HL-60 (cell line): ENCODE measurements around the gene RNF121.
A peak's percentile ranks its signal among the peaks of the same experiment; 100 is the strongest.
"Not testable (repeated sequence)": the region's sequence is repeated elsewhere in the genome, so short reads cannot be mapped to it uniquely, and the experiment has no call there.

ENCODE experiments used
- DNase-seq, 2 experiments: peaks; one replicate each; pipeline ENCODE4 v3.0.0-alpha.2; 2010 to 2020; ENCODE audit warnings: low read depth in 1 of 2, low spot score in 1 of 2
- H3K27ac ChIP-seq: fragments of 250-450 bp; sonication (Bioruptor Pico); replicated peaks from 2 replicates; pipeline ENCODE4 v1.5.1; 2020; ENCODE audit warnings: mild to moderate bottlenecking, moderate library complexity
- H3K27me3 ChIP-seq: fragments of 250-450 bp; sonication (Bioruptor Pico); 2 replicates; pipeline ENCODE4 v1.5.1; 2021; ENCODE audit warnings: mild to moderate bottlenecking, moderate library complexity; ENCODE audit not compliant: insufficient read depth, poor library complexity, severe bottlenecking
- H3K4me3 ChIP-seq: replicated peaks from 2 replicates; pipeline ENCODE4 v1.5.1; 2011; ENCODE audit warnings: mild to moderate bottlenecking, control low read depth, low read length; ENCODE audit not compliant: insufficient read depth
- GABPA ChIP-seq: IDR thresholded peaks from 2 replicates; pipeline ENCODE4 v1.6.1; 2012; ENCODE audit warnings: low read depth
- POLR2AphosphoS5 ChIP-seq: IDR thresholded peaks from 2 replicates; pipeline ENCODE4 v1.6.1; 2012; ENCODE audit warnings: low read depth
- SPI1 ChIP-seq: IDR thresholded peaks from 2 replicates; pipeline ENCODE4 v1.6.1; 2012; ENCODE audit warnings: low read depth, mild to moderate bottlenecking, borderline replicate concordance
- long read RNA-seq: library from polyadenylated mRNA; unstranded; transcript quantifications from one replicate; pipeline ENCODE4 v2.0.0, GENCODE V29; 2020
- TF ChIP-seq, protein P1 (sequence below): IDR thresholded peaks from 2 replicates; pipeline ENCODE4 v1.6.1; 2012; ENCODE audit warnings: low read depth; ENCODE audit not compliant: insufficient replicate concordance
- TF ChIP-seq, protein P2 (sequence below): IDR thresholded peaks from one replicate; pipeline ENCODE4 v1.5.1; 2011; ENCODE audit warnings: low read length, control low read depth, inconsistent platforms; ENCODE audit not compliant: insufficient read depth

Gene RNF121
- long read RNA-seq, transcript RNF121-211 (8 exons, 2,202 nt): minor isoform, 20 of 109 reads
- long read RNA-seq, transcript RNF121-201 (9 exons, 2,625 nt): major isoform, 55 of 109 reads
- long read RNA-seq, partial matches to known transcripts: 5 of 109 reads
- long read RNA-seq, other reads (novel, unspliced or antisense): 28 of 109 reads

DNA sequence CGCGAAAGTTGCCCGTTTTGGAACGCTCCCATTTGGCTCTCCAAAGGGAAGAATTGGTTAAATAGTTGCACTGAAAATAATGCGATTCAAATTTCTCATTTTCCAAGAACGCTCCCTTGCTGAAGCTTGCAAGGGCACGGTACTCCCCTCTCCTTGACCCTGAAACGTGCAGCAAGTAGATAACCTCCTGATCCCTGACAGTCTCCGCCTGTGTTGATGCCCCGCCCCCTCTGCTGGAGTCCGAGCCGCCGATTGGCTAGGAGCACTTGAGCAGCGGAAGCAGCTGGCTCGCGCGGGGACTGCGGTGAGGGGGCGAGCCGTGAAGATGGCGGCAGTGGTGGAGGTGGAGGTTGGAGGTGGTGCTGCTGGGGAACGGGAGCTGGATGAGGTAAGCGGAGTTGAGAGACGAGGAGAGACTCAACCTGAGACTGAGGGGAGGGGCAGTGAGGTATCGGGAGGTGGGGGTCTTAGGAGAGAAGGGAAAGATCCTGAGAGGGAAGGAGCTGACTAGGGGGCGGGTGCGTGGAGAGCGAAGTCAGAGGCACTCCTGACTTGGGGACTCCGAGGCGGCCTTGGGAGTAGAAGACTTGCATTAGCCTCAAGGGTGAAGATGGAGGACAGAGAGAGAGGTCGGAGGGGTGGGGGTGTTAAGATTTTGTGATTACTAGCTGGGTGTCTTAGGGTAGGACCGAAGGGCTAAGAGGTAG lies at the start of gene RNF121:
TSS of gene RNF121 (plus strand) at position 310 of the 707 bp plus-strand sequence. CDS start at position 326, 16 bp downstream.
- peak; percentile 92 to 99 for DNase-seq
- Histone ChIP-seq H3K4me3 (peak within 1 kb of the TSS; percentile 99), H3K27ac (peak within 1 kb of the TSS; percentile 99), H3K27me3 (no peaks in the 10 kb centered on the region)
- TF ChIP-seq POLR2AphosphoS5: peak; percentile 79
- TF ChIP-seq SPI1: no peak
- TF ChIP-seq, protein P1, sequence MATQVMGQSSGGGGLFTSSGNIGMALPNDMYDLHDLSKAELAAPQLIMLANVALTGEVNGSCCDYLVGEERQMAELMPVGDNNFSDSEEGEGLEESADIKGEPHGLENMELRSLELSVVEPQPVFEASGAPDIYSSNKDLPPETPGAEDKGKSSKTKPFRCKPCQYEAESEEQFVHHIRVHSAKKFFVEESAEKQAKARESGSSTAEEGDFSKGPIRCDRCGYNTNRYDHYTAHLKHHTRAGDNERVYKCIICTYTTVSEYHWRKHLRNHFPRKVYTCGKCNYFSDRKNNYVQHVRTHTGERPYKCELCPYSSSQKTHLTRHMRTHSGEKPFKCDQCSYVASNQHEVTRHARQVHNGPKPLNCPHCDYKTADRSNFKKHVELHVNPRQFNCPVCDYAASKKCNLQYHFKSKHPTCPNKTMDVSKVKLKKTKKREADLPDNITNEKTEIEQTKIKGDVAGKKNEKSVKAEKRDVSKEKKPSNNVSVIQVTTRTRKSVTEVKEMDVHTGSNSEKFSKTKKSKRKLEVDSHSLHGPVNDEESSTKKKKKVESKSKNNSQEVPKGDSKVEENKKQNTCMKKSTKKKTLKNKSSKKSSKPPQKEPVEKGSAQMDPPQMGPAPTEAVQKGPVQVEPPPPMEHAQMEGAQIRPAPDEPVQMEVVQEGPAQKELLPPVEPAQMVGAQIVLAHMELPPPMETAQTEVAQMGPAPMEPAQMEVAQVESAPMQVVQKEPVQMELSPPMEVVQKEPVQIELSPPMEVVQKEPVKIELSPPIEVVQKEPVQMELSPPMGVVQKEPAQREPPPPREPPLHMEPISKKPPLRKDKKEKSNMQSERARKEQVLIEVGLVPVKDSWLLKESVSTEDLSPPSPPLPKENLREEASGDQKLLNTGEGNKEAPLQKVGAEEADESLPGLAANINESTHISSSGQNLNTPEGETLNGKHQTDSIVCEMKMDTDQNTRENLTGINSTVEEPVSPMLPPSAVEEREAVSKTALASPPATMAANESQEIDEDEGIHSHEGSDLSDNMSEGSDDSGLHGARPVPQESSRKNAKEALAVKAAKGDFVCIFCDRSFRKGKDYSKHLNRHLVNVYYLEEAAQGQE: no peak
- TF ChIP-seq, protein P2, sequence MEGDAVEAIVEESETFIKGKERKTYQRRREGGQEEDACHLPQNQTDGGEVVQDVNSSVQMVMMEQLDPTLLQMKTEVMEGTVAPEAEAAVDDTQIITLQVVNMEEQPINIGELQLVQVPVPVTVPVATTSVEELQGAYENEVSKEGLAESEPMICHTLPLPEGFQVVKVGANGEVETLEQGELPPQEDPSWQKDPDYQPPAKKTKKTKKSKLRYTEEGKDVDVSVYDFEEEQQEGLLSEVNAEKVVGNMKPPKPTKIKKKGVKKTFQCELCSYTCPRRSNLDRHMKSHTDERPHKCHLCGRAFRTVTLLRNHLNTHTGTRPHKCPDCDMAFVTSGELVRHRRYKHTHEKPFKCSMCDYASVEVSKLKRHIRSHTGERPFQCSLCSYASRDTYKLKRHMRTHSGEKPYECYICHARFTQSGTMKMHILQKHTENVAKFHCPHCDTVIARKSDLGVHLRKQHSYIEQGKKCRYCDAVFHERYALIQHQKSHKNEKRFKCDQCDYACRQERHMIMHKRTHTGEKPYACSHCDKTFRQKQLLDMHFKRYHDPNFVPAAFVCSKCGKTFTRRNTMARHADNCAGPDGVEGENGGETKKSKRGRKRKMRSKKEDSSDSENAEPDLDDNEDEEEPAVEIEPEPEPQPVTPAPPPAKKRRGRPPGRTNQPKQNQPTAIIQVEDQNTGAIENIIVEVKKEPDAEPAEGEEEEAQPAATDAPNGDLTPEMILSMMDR: no peak
- no peak; the same call in 1 of the 2 replicates for TF ChIP-seq GABPA

DNA sequence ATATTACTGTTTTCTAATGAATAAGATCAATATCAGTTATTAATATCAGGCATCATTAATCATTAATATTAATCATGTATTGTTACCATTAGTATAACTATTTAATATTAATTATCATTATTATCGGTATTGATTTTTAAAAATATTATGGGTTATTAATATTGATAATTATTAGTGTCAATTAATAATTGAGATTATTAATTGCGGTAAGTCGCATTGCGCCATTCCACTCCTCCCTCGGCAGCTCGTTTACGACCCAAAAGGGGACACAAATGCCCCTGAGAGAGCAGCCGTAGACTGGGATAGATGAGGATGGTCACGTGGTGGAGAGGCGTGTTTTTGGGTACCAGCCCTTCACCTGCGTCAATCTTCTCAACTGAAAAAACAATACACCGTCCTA lies 43.0 kb upstream of the RNF121 start:
- H3K27ac ChIP-seq, H3K27me3 ChIP-seq, H3K4me3 ChIP-seq, DNase-seq: not testable (repeated sequence)

DNA sequence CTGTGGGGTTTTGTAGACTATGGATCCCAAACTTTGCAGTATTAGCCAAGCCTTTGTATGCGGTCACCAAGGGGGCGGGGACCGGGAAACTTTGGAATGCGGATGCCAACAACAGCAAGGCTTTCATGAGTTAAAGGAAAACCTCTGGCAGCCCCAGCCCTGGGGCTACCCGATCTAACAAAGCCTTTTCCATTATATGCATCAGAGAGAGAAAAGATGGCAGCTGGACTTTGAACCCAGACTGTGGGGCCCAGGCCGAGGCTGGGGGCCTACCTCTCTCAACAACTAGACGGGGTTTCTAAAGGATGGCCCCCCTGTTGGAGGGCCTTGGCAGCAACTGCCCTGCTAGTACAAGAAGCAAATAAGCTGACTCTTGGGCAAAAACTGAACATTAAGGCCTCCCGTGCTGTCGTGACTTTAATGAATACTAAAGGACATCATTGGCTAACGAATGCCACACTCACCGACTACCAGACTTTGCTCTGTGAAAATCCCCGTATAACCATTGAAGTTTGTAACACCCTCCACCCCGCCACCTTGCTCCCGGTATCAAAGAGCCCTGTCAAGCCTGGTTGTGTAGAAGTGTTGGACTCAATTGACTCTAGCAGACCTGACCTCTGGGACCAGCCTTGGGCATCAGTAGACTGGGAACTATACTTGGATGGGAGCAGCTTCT lies 40.4 kb upstream of the RNF121 start:
- H3K4me3 ChIP-seq, H3K27ac ChIP-seq, H3K27me3 ChIP-seq, DNase-seq: not testable (repeated sequence)

DNA sequence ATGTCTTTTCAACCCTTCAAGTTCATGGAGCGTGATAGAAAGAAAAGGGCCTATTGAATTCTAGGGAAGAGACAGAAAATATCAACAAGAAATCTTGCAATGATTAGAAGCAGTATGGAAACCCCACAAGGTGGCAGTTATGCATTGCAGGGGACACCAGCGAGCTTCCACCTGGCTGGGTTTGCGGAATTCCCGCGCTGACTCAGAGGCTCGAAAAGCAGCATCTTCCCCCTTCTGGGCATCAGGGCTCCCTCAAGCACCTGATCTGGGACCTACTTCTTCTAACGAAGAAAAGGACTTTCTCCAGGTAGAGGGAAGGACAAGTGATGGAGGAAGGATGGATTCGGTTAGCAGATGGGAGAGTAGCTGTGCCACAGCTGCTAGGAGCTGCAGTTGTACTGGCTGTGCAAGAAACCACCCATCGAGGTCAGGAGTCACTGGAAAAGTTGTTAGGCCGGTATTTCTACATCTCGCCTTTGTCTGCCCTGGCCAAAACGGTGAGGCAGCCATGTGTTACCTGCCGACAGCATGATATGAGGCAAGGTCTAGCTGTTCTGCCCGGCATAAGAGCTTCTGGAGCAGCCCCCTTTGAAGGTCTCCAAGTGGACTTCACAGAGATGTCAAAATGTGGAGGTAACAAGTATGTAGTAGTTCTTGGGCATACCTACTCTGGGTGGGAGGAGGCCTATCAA lies 39.5 kb upstream of the RNF121 start:
- not testable (repeated sequence) for H3K27ac ChIP-seq, H3K27me3 ChIP-seq, H3K4me3 ChIP-seq, DNase-seq

DNA sequence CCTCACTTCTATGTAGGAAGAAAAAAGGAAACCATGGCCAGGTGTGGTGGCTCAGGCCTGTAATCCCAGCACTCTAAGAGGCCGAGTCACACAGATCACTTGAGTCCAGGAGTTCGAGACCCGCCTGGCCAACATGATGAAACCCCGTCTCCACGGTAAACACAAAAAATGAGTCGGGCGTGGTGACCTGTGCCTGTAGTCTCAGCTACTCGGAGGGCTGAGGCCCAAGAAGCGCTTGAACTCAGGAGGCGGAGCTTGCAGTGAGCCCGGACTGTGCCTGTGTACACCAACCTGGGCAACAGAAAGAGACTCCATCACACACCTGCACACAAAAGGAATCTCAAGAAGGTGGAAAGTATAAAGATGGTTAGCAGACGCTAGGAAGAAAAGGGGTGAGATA lies 32.9 kb upstream of the RNF121 start:
- DNase-seq: peak in 1 of 2 experiments; percentile 2
- Histone ChIP-seq H3K27me3 (no peaks in the 10 kb centered on the region), H3K27ac (no peak overlapping the region), H3K4me3 (no peak overlapping the region)
- no peak for TF ChIP-seq POLR2AphosphoS5

DNA sequence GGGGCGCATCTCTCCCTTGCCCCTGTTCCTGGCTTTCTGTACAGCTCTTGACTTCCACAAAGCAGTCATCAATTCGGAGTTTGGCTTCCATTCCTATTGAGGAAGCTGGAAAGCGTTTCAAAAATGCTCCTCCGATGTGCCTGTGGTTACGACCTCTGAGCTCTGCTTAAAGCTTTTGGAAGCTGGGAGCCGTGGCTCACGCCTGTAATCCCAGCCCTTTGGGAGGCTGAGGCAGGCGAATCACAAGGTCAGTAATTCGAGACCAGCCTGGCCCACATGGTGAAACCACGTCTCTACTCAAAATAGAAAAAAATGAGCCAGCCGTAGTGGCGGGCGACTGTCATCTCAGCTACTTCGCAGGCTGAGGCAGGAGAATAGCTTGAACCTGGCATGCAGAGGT lies 27.7 kb upstream of the RNF121 start:
- H3K4me3 ChIP-seq, DNase-seq, H3K27me3 ChIP-seq, H3K27ac ChIP-seq: not testable (repeated sequence)

DNA sequence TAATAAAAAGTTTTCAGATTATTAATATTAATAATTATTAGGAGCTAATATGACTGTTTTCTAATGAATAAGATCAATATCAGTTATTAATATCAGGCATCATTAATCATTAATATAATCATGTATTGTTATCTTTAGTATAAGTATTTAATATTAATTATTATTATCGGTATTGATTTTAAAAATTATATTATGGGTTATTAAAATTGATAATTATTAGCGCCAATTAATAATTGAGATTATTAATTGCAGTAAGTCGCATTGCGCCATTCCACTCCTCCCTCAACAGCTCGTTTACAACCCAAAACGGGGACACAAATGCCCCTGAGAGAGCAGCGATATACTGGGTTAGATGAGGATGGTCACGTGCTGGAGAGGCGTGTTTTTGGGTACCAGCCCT lies 20.6 kb upstream of the RNF121 start:
- Histone ChIP-seq H3K27ac (no peak overlapping the region), H3K4me3 (no peak overlapping the region), H3K27me3 (no peaks in the 10 kb centered on the region)
- no peak for TF ChIP-seq SPI1
- no peak for TF ChIP-seq GABPA
- TF ChIP-seq, protein P1: no peak
- TF ChIP-seq POLR2AphosphoS5: no peak
- TF ChIP-seq, protein P2: no peak
- DNase-seq: no peak

DNA sequence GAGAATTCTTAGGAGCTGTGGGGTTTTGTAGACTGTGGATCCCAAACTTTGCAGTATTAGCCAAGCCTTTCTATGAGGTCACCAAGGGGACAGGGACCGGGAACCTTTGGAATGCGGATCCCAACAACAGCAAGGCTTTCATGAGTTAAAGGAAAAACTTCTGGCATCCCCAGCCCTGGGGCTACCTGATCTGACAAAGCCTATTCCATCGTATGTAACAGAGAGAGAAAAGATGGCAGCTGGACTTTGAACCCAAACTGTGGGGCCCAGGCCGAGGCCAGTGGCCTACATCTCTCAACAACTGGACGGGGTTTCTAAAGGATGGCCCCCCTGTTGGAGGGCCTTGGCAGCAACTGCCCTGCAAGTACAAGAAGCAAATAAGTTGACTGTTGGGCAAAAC lies 18.1 kb upstream of the RNF121 start:
- H3K27me3 ChIP-seq, H3K4me3 ChIP-seq, DNase-seq, H3K27ac ChIP-seq: not testable (repeated sequence)
